Muscle layer of colon (tissue), 2 donors: ENCODE data around the gene FAM78B.

Source experiments
- H3K27ac ChIP-seq: one replicate; pipeline ENCODE4 v1.7.0; 2013; ENCODE audit warnings: low read depth, mild to moderate bottlenecking, low read length, moderate library complexity
- H3K27me3 ChIP-seq, 2 donors: one replicate each; pipeline ENCODE4 v1.7.0; 2013; ENCODE audit warnings: low read length in 2 of 2, mild to moderate bottlenecking in 2 of 2; ENCODE audit not compliant: insufficient read depth in 2 of 2, control insufficient read depth in 1 of 2
- H3K36me3 ChIP-seq: one replicate; pipeline ENCODE4 v1.7.0; 2013; ENCODE audit warnings: mild to moderate bottlenecking, low read length; ENCODE audit not compliant: insufficient read depth
- H3K4me1 ChIP-seq: one replicate; pipeline ENCODE4 v1.7.0; 2013; ENCODE audit warnings: mild to moderate bottlenecking, low read length; ENCODE audit not compliant: insufficient read depth
- H3K4me3 ChIP-seq, 2 donors: one replicate each; pipeline ENCODE4 v1.7.0; 2013; ENCODE audit warnings: low read length in 2 of 2, low read depth in 1 of 2, mild to moderate bottlenecking in 1 of 2, moderate library complexity in 1 of 2
- H3K9ac ChIP-seq: one replicate; pipeline ENCODE4 v1.7.0; 2013; ENCODE audit warnings: low read length
- H3K9me3 ChIP-seq: one replicate; pipeline ENCODE4 v1.7.0; 2013; ENCODE audit warnings: mild to moderate bottlenecking, low read length
- donor health status: abdominal sarcoma.
- donor health status: Adenocarcinoma of cecum.

The FAM78B gene

DNA sequence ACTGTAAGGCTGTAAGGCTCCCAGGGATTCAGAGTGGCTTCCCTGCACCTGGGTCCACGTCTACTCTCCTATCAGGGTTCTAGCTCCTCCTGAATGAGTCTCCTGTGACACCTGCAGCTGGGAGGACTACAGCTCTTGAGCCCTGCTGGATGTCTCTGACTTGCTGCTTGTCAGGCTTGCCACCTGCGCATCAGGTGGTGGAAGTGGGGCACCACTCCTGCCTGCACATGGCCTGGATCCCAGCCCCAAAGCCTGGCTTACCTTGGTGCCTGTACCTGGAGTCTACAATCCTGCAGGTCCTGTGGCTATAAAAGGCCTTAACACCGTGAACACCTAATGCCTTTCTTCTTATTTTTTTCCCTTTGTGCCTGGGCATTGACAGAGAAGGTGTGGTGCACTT is 82.2 kb downstream of the FAM78B start:
- Histone ChIP-seq H3K27ac (no peak overlapping the region), H3K9ac (no peak overlapping the region), H3K9me3 (no peaks in the 10 kb centered on the region), H3K4me1 (peaks cover 5% of the 10 kb centered on the region), H3K36me3 (no peaks in the 10 kb centered on the region), H3K4me3 (no peak overlapping the region), H3K27me3 (no peaks in the 10 kb centered on the region)

DNA sequence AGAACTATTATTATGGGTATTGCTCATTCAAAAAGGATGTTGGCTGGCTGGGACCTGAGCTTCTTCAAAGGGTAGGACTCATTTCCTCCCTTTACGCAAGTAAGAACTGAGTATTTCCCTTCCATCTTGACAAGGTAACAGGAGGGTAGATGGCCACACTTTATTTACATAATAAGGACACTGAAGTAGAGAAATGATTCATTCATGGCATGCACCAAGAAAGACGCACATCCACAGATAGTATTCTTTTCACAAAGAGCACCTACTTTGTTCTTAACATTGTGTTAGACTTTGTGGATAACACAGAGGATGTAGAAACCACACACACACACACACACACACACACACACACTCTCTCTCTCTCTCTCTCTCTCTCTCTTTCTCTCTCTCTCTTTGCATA is 82.9 kb downstream of the FAM78B start:
- Histone ChIP-seq H3K4me3 (no peak overlapping the region), H3K27me3 (no peaks in the 10 kb centered on the region), H3K9ac (no peak overlapping the region), H3K27ac (no peak overlapping the region), H3K36me3 (no peaks in the 10 kb centered on the region), H3K9me3 (no peaks in the 10 kb centered on the region), H3K4me1 (peaks cover 5% of the 10 kb centered on the region)

DNA sequence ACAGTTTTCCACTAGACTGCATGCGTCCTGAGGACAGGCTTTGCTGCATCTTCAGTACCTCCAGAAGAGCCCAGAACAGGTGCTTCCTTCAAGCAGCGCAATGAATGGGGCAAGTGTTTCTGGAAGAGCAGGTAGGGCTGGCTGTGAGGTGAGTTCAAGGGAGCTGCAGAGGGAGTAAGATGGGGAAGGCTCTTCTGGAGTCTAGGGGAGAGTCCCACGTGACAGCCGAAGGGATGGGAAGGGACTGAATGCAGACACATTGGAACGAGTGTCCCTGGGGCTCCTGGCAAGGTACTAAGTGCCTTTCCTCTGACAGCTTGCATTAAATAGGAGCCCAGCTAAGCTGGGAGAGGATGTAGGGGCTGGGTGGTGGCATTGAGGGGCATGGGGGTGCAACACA is 84.2 kb downstream of the FAM78B start:
- Histone ChIP-seq H3K27ac (no peak overlapping the region), H3K9me3 (no peaks in the 10 kb centered on the region), H3K27me3 (no peaks in the 10 kb centered on the region), H3K4me3 (no peak overlapping the region), H3K36me3 (no peaks in the 10 kb centered on the region), H3K9ac (no peak overlapping the region), H3K4me1 (peaks cover 5% of the 10 kb centered on the region)

DNA sequence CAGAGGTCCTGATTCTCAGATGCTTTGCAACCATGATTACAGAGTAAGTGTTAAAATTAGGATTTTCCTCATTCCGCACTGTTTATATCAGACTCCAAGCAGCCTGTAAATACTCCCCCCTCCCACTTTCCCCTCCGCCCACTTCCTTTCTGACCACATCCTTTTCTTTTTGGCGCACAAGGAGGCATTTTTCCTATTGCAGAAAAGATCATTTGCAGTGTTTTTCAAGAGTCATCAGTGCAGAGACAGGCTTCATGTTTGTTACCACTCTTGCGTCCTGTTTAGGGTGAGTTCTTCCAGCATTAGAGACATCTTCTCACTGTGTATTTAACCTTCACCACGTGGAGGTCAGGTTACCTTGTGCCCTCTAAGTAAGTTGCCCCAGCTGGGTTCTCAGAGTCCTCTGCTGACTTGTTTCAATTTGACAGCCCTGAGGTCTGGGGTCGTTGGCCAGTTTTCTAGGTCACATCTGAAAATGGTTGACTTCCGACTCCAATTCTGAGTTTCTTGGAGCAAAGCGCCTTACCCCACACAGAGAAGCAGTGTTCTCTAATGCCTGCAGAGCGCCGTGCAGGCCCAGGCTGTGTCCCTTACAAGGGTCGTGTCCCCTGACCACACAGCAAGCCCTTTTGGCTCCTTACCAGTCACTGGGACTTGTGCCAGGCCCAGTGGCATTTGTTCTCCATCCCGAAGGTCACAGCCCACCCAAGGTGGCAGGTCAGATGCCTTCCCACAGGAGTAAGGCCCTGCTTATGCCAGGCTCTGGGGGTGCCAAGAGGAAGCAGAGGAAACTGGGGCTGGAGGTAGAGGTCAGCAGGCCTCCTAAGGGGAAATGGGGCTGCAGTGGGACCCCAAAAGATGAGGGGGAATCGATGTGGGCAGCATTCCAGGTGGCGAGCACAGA is 85.6 kb downstream of the FAM78B start:
- Histone ChIP-seq H3K27me3 (no peaks in the 10 kb centered on the region), H3K4me3 (no peak overlapping the region), H3K36me3 (no peaks in the 10 kb centered on the region), H3K9ac (no peak overlapping the region), H3K9me3 (no peaks in the 10 kb centered on the region), H3K27ac (no peak overlapping the region), H3K4me1 (peaks cover 5% of the 10 kb centered on the region)

- H3K36me3 ChIP-seq, result no peaks in the 10 kb centered on the region
- peaks cover 5% of the 10 kb centered on the region for H3K4me1 ChIP-seq
- H3K27me3 ChIP-seq, result no peaks in the 10 kb centered on the region
- no peak overlapping the region for H3K9ac ChIP-seq
- H3K9me3 ChIP-seq, result no peaks in the 10 kb centered on the region
- H3K4me3 ChIP-seq, result no peak overlapping the region
- no peak overlapping the region for H3K27ac ChIP-seq
These were observed 86.4 kb downstream of the FAM78B start for GRCh38 chr1:166080277-166080966.

DNA sequence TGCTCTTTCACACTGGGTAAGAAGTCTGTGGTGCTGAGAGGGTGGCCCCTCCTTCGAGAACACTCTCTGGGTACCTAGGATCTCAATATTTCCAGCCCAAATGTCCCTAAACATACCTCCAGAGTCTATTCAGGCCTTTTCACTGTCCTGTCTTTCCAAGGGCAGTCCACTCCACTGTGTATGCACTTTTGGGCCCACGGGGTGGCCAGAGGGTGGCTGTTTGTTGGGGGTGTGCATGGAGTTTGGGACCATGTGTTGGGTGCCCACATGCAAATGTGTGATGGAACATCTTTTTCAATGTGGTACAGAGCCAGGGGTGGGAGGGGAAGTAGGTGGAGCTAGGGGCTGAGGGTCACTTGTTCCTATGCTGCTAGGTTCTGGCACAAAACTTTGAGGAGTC is 87.5 kb downstream of the FAM78B start:
- Histone ChIP-seq H3K27me3 (no peaks in the 10 kb centered on the region), H3K27ac (no peak overlapping the region), H3K9me3 (no peaks in the 10 kb centered on the region), H3K36me3 (no peaks in the 10 kb centered on the region), H3K9ac (no peak overlapping the region), H3K4me3 (no peak overlapping the region), H3K4me1 (peaks cover 5% of the 10 kb centered on the region)

DNA sequence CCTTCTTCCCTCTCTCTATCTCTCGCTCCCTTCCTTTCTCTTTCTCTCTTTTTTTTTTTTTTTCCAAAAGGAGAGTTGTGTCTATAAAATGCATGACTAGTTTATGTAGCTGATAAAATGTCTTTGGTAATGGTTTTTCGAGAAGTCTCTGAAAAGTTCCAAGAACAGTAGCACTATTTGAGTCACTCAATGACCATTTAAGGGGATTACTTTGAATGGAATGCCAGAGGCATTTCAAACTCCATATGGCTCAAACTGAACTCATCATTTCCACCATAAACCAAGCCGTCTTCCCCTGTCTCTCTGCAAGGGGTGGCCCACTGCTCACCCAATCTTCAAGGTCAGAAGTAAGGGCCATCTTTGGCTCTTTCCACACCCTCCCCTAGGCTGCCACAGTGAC is 93.3 kb downstream of the FAM78B start:
- Histone ChIP-seq H3K4me1 (no peaks in the 10 kb centered on the region), H3K27me3 (no peaks in the 10 kb centered on the region), H3K9ac (no peak overlapping the region), H3K36me3 (no peaks in the 10 kb centered on the region), H3K27ac (no peak overlapping the region), H3K9me3 (no peaks in the 10 kb centered on the region), H3K4me3 (no peak overlapping the region)

DNA sequence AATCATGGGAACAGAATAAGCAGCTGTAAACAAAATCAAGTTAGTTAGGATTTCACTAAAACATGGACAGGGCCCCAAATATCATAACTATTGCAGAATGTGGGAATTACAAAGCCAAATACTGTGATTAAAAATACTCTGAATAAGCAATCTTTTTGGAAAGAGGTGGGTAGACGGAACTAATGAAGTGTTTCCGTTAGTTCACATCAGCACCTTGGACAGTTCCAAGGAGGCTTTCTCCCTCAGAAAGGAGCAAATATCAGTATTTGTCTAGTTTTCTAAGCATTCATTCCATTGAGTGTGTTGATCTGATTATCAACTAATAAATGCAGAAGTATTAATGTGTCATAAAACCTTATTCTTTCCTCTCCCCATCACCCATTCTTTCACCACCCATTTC is 97.4 kb downstream of the FAM78B start:
- Histone ChIP-seq H3K4me1 (no peaks in the 10 kb centered on the region), H3K36me3 (no peaks in the 10 kb centered on the region), H3K9ac (no peak overlapping the region), H3K27me3 (no peaks in the 10 kb centered on the region), H3K9me3 (no peaks in the 10 kb centered on the region), H3K4me3 (no peak overlapping the region), H3K27ac (no peak overlapping the region)

DNA sequence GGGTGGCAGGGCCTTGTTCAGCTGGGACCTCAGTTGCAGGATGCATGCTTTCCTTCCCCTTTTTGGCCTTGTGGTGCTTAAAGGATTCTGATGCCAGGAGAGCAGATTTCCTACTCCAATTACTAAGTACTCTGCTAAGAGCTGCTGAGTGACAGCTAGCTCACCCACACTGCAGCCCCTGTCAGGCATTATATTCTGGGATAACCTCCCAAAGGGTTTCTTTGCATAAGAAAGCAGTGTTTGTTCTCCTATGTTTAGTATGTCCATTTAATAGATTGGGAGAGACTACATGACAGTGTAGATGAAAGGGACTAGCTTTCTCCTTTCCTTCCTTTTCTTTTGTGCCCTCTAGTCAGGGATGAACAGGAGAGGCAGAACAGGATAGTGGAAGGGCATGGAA is 100.7 kb downstream of the FAM78B start:
- Histone ChIP-seq H3K9ac (no peak overlapping the region), H3K4me1 (peaks cover 5% of the 10 kb centered on the region), H3K27me3 (no peaks in the 10 kb centered on the region), H3K4me3 (no peak overlapping the region), H3K36me3 (no peaks in the 10 kb centered on the region), H3K9me3 (no peaks in the 10 kb centered on the region), H3K27ac (no peak overlapping the region)

DNA sequence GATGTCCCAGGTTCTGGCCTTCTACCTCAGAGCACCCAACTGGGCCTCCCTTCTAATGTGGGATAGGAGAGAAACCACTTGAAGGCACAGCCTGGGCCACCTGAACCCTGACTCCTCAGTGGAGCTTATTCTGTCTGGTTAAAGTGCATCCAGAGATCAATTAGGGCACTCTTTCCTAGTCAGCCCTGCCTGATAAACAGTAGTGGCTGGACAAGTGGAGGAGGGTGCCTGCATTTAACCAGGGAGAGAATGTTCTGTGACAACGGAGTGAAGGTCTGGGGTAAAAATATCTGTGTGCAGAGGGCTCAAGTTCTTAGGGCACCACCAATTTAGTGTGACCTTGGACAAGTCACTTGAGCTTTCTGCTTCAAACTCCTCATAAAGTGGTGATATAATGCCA is 101.8 kb downstream of the FAM78B start:
- no peaks in the 10 kb centered on the region for H3K36me3 ChIP-seq
- no peaks in the 10 kb centered on the region for H3K27me3 ChIP-seq
- no peak overlapping the region for H3K27ac ChIP-seq
- H3K9me3 ChIP-seq, result no peaks in the 10 kb centered on the region
- H3K4me1 ChIP-seq, result peaks cover 5% of the 10 kb centered on the region
- H3K9ac ChIP-seq, result no peak overlapping the region
- H3K4me3 ChIP-seq, result no peak overlapping the region

DNA sequence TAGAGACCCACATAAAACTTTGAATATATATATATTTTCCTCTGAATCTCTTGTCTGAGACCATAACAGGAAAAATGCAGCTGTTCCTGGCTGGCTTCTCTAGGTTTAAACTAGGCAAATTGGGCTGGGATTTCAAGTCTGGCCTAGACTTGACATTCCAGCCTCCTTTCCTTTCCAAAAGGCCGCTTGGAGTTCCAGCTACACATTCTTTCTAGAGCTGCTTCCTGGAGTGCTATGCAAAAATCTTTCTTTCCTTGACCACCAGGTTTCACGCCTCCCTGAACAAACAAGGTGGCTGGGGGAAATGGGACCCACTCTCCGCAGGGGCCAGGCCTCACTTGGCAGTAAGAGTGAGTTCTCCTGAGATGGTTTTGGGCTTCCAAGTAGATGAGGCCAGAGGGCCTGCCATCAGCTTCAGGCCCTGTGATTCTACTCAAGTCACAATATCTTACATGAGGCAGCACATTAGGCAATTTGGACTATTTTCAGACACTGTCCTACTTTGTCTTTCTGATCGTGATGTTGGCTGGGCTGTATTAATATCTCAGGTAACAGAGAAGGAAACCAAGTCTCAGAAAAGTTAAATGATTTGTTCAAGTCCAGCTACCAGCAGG is 102.4 kb downstream of the FAM78B start:
- Histone ChIP-seq H3K4me1 (peaks cover 5% of the 10 kb centered on the region), H3K27ac (no peak overlapping the region), H3K27me3 (no peaks in the 10 kb centered on the region), H3K36me3 (no peaks in the 10 kb centered on the region), H3K4me3 (no peak overlapping the region), H3K9me3 (no peaks in the 10 kb centered on the region), H3K9ac (no peak overlapping the region)
